HG03460 (cell line): Measurements from ENCODE around the gene FUNDC1.

ENCODE experiments used
- ATAC-seq: cut with Tn5 transposase; IDR thresholded peaks from one replicate; pipeline ENCODE4 v1.9.1; 2021; ENCODE audit not compliant: unreplicated experiment

The FUNDC1 gene

GRCh38 chrX:44482575-44482974, 60.1 kb downstream of the FUNDC1 start:
- no peak for ATAC-seq

- no peak for ATAC-seq
These were observed 62.1 kb downstream of the FUNDC1 start for GRCh38 chrX:44480591-44480990.

- ATAC-seq = no peak
These were observed 68.2 kb downstream of the FUNDC1 start for GRCh38 chrX:44474410-44474809.
